ENCODE measurements around the gene SDHC.
"Not testable (repeated sequence)": the region's sequence is repeated elsewhere in the genome, so short reads cannot be mapped to it uniquely, and the experiment has no call there.

The SDHC gene

GRCh38 chr1:161374373-161374772, 60.2 kb downstream of the SDHC start:
- no peak for DNase-seq
- intact Hi-C loops (cut with DNase I) = no loop called here

- no peak for DNase-seq
- intact Hi-C loops (cut with DNase I) = no loop called here
Observed at GRCh38 chr1:161378014-161378413, 63.8 kb downstream of the SDHC start.

DNA sequence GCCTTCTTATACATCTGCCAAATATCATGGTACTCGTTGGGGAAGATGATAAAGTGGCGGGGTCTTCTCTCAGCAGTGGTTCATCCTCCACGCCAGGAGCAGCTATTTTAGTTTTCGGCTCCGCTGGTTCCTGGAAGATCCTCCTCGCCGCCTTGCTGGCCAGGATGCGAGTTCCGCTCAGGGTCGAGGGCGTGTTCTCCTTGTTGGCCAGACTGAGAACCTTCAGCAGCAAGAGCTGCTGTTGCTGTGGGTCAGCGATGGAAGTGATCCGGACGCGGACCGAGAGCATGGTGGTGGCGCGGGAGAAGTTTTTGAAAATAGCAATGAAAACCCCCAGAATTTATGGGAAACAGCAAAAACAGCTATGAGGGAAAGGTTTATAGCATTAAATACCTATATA, 64.9 kb downstream of the SDHC start:
- no peak for DNase-seq
- intact Hi-C loops (cut with DNase I) = no loop called here

GRCh38 chr1:161381707-161382106, 67.5 kb downstream of the SDHC start:
- intact Hi-C loops (cut with DNase I) = loop anchor here (2.0 to 10.0 kb wide), 2 partner anchors 155 to 187 kb away; partner anchors contain the start of genes ADAMTS4 and TOMM40L
- DNase-seq = no peak

GRCh38 chr1:161382214-161383019, 68.2 kb downstream of the SDHC start:
- DNase-seq = no peak
- intact Hi-C loops (cut with DNase I) = loop anchor here (2.0 to 10.0 kb wide), 2 partner anchors 156 to 188 kb away; partner anchors contain the start of genes ADAMTS4 and TOMM40L

DNA sequence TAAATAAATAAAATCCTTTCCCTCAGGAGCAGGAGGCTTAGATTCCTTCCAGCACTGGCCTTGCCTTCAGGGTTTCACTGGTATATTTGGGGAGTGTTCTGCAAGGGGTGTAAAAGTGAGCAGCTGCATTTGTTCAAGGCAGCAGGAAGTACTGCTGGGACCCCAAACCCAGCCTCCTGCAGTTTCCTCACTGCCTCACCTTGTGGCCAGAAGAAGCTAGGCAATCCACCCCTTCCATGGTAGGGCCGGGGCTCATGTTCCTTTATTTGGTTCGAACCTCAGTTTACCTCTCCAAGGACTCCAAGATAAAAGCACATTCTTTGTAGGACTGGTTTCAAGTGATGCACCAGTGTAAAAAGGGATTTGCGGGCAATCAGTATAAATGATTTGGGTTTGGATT, 74.5 kb downstream of the SDHC start:
- intact Hi-C loops (cut with DNase I) = loop anchor here (10.0 kb wide), 1 partner anchor 194 kb away; the partner anchor contains the start of gene ADAMTS4
- peak in 1 of 10 donors; percentile 16 for DNase-seq

- intact Hi-C loops (cut with DNase I) = loop anchor here (10.0 kb wide), 1 partner anchor 194 kb away; the partner anchor contains the start of gene ADAMTS4
- DNase-seq = not testable (repeated sequence)
Observed at GRCh38 chr1:161389158-161389557, 75.0 kb downstream of the SDHC start.

DNA sequence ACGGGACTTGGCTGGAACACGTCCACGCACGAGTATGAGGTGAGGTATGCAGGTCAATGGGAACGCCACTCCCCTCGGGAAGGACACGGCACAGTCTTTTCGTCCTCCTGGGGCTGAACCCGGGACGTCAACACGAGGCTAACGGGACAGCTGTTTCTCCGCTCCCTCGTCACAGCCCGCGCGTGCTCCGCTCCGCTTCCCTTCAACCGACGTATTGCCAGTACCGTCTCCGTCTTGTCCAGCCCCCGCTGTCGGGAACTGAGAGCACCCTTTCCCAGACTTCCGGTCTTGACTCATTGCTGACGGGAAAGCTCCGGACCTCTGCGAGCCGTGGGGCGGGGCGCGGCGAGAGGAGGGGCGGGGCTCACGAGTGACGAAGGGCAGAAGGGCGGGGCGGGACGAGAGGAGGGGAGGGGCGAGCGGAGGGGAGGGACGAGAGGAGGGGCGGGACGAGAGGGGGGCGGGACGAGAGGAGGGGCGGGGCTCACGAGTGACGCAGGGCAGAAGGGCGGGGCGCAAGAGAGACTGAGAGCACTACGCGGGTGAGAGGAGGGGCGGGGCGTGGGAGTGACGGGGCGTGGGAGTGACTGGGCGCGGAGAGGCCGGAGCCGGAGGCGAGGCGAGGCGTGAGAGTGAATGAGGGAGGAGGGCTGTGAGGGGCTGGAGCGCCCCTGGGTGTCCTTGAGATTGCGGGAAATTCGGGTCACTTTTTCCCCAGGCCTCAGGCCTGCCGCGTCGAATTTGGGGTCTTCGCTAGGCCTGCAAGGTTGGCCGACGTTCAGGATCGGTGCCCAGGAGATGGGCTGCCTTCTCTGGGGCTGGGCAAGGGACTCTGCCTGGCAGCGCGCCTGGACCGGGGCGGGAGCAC, 75.7 kb downstream of the SDHC start:
- intact Hi-C loops (cut with DNase I) = loop anchor here (5.0 to 10.0 kb wide), 2 partner anchors 195 to 352 kb away; partner anchors contain the start of gene ADAMTS4
- DNase-seq = peak; percentile 94 to 100 (median 97)

DNA sequence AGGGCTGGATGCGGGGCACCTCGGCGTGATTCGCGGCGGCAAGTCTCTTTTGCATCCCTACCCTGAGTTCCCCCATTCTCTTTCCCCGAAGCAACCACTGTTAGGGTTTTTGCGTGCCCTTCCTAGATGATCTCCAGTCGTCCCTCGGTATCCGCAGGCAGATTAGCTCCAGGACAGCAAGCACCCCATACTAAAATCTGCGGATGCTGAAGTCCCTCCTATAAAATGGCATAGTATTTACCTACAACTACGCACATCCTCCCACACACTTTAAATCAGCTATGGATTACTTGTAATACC, 76.3 kb downstream of the SDHC start:
- intact Hi-C loops (cut with DNase I) = loop anchor here (5.0 kb wide), 1 partner anchor 352 kb away; no protein-coding TSS in a partner anchor
- no peak for DNase-seq

- intact Hi-C loops (cut with DNase I) = loop anchor here (5.0 kb wide), 1 partner anchor 351 kb away; no protein-coding TSS in a partner anchor
- peak in 1 of 10 donors; percentile 57 for DNase-seq
Observed at GRCh38 chr1:161391136-161391535, 77.0 kb downstream of the SDHC start.

GRCh38 chr1:161391611-161392010, 77.4 kb downstream of the SDHC start:
- no peak for DNase-seq
- intact Hi-C loops (cut with DNase I) = loop anchor here (5.0 kb wide), 1 partner anchor 351 kb away; no protein-coding TSS in a partner anchor

- no peak for DNase-seq
- intact Hi-C loops (cut with DNase I) = loop anchor here (5.0 kb wide), 1 partner anchor 349 kb away; no protein-coding TSS in a partner anchor
Observed at GRCh38 chr1:161393151-161393550, 79.0 kb downstream of the SDHC start.

DNA sequence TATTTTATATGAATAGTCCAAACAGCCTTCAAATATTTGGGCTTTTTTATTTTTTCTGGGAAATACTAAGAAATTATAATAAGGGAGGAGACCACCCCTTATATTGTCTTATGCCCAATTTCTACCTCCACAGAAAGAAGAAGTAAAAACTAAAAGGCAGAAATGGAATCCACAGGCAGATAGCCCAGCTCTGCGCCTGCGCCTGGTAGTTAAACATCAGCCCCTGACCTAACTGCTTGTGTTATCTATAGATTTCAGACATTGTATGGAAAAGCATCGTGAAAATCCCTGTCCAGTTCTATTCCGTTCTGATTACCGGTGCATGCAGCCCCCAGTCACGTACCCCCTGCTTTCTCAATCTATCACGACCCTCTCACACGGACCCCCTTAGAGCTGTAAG, 82.9 kb downstream of the SDHC start:
- DNase-seq; intact Hi-C loops (cut with DNase I): not testable (repeated sequence)

DNA sequence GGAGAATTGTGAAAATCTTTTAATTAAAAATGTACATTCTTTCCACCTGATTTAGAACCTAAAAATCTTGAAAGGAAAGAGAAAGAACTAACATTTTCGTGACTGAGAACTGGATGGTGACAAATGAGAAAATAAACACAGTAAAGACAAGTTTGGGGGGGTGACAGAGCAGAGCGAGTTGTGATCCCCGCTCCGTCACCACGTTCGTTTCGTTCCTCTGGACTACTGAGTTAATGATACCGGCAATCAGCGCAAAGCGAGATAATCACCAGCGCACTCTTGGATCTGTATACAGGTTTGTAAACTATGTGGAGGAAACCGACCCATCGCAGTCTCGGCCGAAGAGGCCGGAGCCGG, 84.7 kb downstream of the SDHC start:
- intact Hi-C loops (cut with DNase I) = no loop called here
- DNase-seq = no peak

GRCh38 chr1:161399257-161399998, 85.2 kb downstream of the SDHC start:
- peak; percentile 80 to 98 (median 88) for DNase-seq
- intact Hi-C loops (cut with DNase I) = no loop called here

GRCh38 chr1:161402446-161402845, 88.3 kb downstream of the SDHC start:
- intact Hi-C loops (cut with DNase I) = no loop called here
- no peak for DNase-seq

DNA sequence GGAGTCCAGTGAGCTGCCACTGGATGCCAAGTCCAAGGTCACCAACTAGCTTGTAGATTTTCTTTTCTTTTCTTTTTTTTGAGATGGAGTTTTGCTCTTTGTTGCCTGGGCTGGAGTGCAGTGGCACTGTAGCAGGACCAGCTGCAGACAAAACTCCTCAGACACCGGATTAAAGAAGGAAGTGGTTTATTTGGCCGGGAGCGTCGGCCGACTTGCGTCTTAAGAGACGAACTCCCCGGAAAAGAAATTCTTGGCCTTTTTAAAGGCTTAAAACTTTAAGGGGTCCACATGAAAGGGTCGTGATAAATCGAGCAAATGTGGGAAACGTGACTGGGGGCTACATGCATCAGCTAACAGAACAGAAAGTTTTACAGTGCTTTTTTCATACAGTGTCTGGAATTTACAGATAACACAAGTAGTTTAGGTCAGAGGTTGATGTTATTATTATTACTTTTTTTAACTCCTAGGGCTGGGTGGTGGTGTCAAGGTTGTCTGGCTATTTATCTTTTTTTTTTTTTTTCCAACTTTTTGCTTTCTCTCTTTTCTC, 89.9 kb downstream of the SDHC start:
- intact Hi-C loops (cut with DNase I) = no loop called here
- DNase-seq = no peak

DNA sequence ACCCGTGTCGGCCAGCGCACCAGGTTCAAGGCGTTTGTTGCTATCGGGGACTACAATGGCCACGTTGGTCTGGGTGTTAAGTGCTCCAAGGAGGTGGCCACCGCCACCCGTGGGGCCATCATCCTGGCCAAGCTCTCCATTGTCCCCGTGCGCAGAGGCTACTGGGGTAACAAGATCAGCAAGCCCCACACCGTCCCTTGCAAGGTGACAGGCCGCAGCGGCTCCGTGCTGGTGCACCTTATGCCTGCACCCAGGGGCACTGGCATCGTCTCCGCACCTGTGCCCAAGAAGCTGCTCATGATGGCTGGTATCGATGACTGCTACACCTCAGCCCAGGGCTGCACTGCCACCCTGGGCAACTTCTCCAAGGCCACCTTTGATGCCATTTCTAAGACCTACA, 92.4 kb downstream of the SDHC start:
- DNase-seq; intact Hi-C loops (cut with DNase I): not testable (repeated sequence)

- intact Hi-C loops (cut with DNase I) = no loop called here
- no peak for DNase-seq
Observed at GRCh38 chr1:161407451-161407985, 93.3 kb downstream of the SDHC start.

Measured in posterior cingulate gyrus (tissue), 11 donors.